ACC112 (cell line): ENCODE data around the gene CMTM3.
A peak's percentile ranks its signal among the peaks of the same experiment; 100 is the strongest.

ENCODE experiments used
- H2AFZ ChIP-seq: fragments of 200-600 bp; sonication (generic); one replicate; pipeline ENCODE4 v1.6.0; 2017; ENCODE audit warnings: antibody characterized with exemption, low read length; ENCODE audit not compliant: unreplicated experiment
- H3K27ac ChIP-seq: fragments of 200-600 bp; sonication (generic); 2 replicates; pipeline ENCODE4 v1.5.1; 2014; ENCODE audit warnings: low read depth, mild to moderate bottlenecking, antibody characterized with exemption, low read length, moderate library complexity
- H3K27me3 ChIP-seq: fragments of 200-600 bp; sonication (generic); 2 replicates; pipeline ENCODE4 v1.6.1; 2014; ENCODE audit warnings: mild to moderate bottlenecking, antibody characterized with exemption, low read length, moderate library complexity, mixed read lengths; ENCODE audit not compliant: insufficient read depth
- H3K36me3 ChIP-seq: fragments of 200-600 bp; sonication (generic); 2 replicates; pipeline ENCODE4 v1.6.1; 2016; ENCODE audit warnings: mild to moderate bottlenecking, antibody characterized with exemption, low read length, moderate library complexity, mixed read lengths; ENCODE audit not compliant: insufficient read depth
- H3K4me1 ChIP-seq: fragments of 200-600 bp; sonication (generic); one replicate; pipeline ENCODE4 v1.6.1; 2016; ENCODE audit warnings: low read length, mixed read lengths; ENCODE audit not compliant: insufficient read depth, unreplicated experiment, control insufficient read depth
- H3K4me3 ChIP-seq: fragments of 200-600 bp; sonication (generic); 2 replicates; pipeline ENCODE4 v1.5.1; 2014; ENCODE audit warnings: mild to moderate bottlenecking, low read depth, low read length
- H3K79me2 ChIP-seq: fragments of 200-600 bp; sonication (generic); one replicate; pipeline ENCODE4 v1.6.0; 2016; ENCODE audit warnings: low read length; ENCODE audit not compliant: control insufficient read depth, unreplicated experiment, insufficient read depth

The CMTM3 gene

GRCh38 chr16:66598111-66598510 lies 6.4 kb upstream of the CMTM3 start:
- H3K79me2 ChIP-seq = no peaks in the 10 kb centered on the region
- H3K27me3 ChIP-seq = 0 out of 2 replicates have a peak, but pooled peaks cover 6% of the 10 kb centered on the region
- no peak overlapping the region for H2AFZ ChIP-seq
- no peak overlapping the region for H3K27ac ChIP-seq
- no peaks in the 10 kb centered on the region for H3K4me1 ChIP-seq
- no peaks in the 10 kb centered on the region for H3K36me3 ChIP-seq
- H3K4me3 ChIP-seq = no peak overlapping the region

- no peak overlapping the region for H3K27ac ChIP-seq
- 0 out of 2 replicates have a peak, but pooled peaks cover 3% of the 10 kb centered on the region for H3K27me3 ChIP-seq
- no peak overlapping the region for H3K4me3 ChIP-seq
- peaks cover 5% of the 10 kb centered on the region for H3K4me1 ChIP-seq
- H3K36me3 ChIP-seq = no peaks in the 10 kb centered on the region
- H2AFZ ChIP-seq = no peak overlapping the region
- H3K79me2 ChIP-seq = no peaks in the 10 kb centered on the region
Observed at GRCh38 chr16:66599726-66600125, 4.8 kb upstream of the CMTM3 start.

GRCh38 chr16:66600477-66600876 lies 4.0 kb upstream of the CMTM3 start:
- Histone ChIP-seq H3K27ac (no peak overlapping the region), H2AFZ (no peak overlapping the region)

GRCh38 chr16:66601471-66601870 lies 3.0 kb upstream of the CMTM3 start:
- H3K27ac ChIP-seq = no peak overlapping the region
- peaks cover 17% of the 10 kb centered on the region for H3K79me2 ChIP-seq
- H3K36me3 ChIP-seq = no peaks in the 10 kb centered on the region
- no peak overlapping the region for H3K4me3 ChIP-seq
- no peak overlapping the region for H2AFZ ChIP-seq
- H3K4me1 ChIP-seq = peaks cover 8% of the 10 kb centered on the region
- 0 out of 2 replicates have a peak, but pooled peaks cover 3% of the 10 kb centered on the region for H3K27me3 ChIP-seq

More at GRCh38 chr16:66600477-66600876, 4.0 kb upstream of the CMTM3 start:
- Histone ChIP-seq H3K4me1 (peaks cover 5% of the 10 kb centered on the region), H3K4me3 (no peak overlapping the region), H3K27me3 (0 out of 2 replicates have a peak, but pooled peaks cover 3% of the 10 kb centered on the region), H3K79me2 (peaks cover 7% of the 10 kb centered on the region), H3K36me3 (no peaks in the 10 kb centered on the region)

DNA sequence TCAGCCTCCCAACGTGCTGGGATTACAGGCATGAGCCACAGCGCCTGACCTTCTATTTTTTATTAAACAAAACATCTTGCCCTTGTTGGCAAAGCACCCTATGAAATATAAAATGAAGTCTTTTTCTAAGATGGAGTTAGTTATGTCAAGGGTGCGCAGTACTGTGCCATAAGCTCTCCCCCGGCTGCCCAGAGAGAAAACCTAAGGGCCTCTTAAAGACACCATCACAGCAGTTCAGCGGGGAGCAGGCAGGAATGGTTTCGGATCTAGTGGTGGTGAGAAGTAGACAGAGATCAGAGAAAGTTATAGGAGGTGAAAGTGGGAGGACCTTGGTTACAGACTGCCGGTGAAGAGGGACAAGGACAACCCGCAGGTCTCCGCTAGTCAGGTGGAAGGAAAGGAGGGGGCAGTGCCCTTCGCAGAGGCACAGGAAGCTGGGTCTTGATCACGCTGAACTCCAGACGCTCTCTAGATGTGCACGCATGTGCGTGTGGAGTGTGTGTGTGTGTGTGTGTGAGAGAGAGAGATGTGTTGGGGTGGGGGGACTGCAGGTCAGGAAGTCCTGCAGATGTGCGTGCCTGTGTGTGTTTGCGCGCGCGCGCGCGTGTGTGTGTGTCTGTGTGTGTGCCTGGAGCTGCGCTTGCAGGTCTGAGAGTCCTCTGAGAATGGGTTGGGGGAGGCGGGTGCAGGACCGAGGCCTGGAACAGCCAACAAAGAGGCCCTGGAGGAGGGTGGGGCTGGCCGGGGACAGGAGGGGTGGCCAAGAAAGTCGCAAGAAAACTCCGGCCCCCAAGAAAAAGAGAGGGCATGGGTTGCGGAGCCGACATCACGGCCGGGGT lies 748 bp upstream of the CMTM3 start:
- H3K79me2 ChIP-seq = peaks cover 30% of the 10 kb centered on the region
- H3K4me1 ChIP-seq = peaks cover 17% of the 10 kb centered on the region
- 0 out of 2 replicates have a peak, but pooled peaks cover 3% of the 10 kb centered on the region for H3K27me3 ChIP-seq
- peak overlapping the region; percentile 84 for H2AFZ ChIP-seq
- peak overlapping the region; percentile 94 for H3K4me3 ChIP-seq
- peak overlapping the region; percentile 43 for H3K27ac ChIP-seq
- H3K36me3 ChIP-seq = no peaks in the 10 kb centered on the region

DNA sequence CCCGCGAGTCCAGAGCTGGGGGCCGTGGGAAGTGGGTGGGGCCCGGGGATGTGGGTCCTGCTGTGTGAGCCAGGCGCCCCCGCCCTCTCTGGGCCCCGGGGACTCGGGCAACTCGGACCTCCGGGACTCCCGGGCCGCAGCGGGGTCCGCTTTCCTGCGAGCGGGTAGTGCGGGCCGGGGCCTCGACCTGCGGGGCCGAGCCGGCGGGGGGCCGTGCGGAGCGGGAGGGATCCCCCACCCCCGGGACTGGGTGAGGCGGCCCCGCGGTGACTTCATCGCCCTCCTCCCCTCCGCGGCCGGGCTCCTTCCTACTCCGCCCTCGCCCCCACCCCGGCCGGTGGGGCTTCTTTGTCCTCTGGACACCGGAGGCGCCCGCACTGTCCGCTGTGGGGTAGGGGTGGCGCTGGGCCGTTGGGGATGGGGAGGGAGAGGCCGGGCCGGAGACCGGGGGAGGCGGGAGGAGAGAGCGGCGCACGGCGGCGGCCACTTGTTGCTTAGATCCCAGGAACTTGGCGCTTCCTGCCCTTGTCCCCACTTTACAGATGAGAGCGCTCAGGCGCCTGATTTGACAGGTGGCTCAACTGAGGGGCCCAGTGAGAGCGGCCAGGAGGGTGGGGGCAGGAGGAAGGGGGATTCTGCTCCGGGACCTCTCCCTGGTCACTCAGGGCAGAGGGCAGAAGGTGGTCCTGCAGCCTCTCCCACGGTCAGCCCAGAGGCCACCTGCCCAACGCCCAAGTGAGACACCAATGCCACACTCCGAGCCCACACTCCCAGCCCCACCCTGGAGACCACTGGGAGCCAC lies 874 bp downstream of the CMTM3 start:
- 0 out of 2 replicates have a peak, but pooled peaks cover 2% of the 10 kb centered on the region for H3K27me3 ChIP-seq
- H3K36me3 ChIP-seq = peaks cover 4% of the 10 kb centered on the region; the same call in 1 of the 2 replicates
- H2AFZ ChIP-seq = peak overlapping the region; percentile 92
- peak overlapping the region; percentile 38; the same call in 1 of the 2 replicates for H3K27ac ChIP-seq
- peak overlapping the region; percentile 94 for H3K4me3 ChIP-seq
- peaks cover 21% of the 10 kb centered on the region for H3K4me1 ChIP-seq
- peaks cover 39% of the 10 kb centered on the region for H3K79me2 ChIP-seq

DNA sequence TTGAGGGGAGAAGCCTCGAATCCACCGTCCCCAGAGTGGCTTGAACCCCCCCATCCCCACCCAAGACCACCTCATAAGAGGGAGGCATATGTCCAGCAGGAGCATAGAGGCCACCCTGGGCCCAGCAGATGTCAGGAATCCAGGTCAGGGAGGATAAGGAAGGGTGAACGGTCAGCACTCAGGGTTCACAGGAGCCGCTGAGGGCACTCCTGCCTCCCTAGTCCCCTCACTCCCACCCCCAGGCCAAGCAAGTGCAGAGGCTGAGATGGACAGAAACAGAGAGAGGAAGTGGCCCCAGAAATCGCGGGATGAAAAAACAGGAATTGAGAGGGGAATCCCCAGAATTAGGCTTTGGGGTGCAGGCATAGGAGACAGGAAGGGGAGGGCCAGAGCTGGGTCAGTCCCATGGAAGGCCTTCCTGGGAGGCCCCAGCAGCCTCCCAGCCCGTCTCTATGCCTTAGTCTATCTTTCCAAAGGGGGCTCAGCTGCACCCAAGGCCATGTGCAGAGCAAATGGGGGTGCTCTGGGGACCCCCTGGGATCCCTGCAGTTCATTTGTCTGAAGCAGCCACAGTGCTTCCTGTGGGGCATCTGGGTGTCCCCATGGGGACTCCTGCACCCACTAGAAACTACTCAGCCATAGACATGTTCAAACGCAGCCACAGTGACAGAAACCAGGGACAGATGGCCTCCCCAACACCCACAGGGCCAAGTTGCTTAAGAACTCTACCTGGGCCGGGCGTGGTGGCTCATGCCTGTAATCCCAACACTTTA lies 1.7 kb downstream of the CMTM3 start:
- peaks cover 4% of the 10 kb centered on the region; the same call in 1 of the 2 replicates for H3K36me3 ChIP-seq
- H3K4me3 ChIP-seq = peak overlapping the region; percentile 94
- no peaks in the 10 kb centered on the region for H3K27me3 ChIP-seq
- peak overlapping the region; percentile 38; the same call in 1 of the 2 replicates for H3K27ac ChIP-seq
- H3K4me1 ChIP-seq = peaks cover 21% of the 10 kb centered on the region
- H3K79me2 ChIP-seq = peaks cover 39% of the 10 kb centered on the region
- no peak overlapping the region for H2AFZ ChIP-seq

GRCh38 chr16:66608241-66609138 lies 4.0 kb downstream of the CMTM3 start:
- peaks cover 39% of the 10 kb centered on the region for H3K79me2 ChIP-seq
- H3K36me3 ChIP-seq = peaks cover 4% of the 10 kb centered on the region; the same call in 1 of the 2 replicates
- H3K4me3 ChIP-seq = no peak overlapping the region
- H3K27me3 ChIP-seq = no peaks in the 10 kb centered on the region
- peaks cover 21% of the 10 kb centered on the region for H3K4me1 ChIP-seq
- no peak overlapping the region for H2AFZ ChIP-seq
- H3K27ac ChIP-seq = peak overlapping the region; percentile 47

DNA sequence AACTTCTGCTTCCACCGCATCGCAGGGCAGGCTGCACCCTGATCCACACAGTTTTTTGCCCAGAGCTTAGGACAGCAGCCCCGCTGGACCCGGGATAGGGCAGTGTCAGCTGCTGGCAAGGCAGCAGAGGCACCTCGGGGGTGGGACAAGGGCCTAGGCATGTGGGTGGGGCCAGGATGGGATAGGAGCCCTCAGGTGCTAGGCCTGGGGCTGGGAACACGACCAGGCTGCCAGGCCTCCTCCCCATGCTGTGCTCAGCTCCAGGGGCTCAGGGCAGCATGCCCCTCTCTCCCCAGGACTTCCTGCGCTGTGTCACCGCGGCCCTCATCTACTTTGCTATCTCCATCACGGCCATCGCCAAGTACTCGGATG lies 4.6 kb downstream of the CMTM3 start:
- Histone ChIP-seq H3K27ac (peak overlapping the region; percentile 47), H3K4me1 (peaks cover 16% of the 10 kb centered on the region), H3K79me2 (peaks cover 39% of the 10 kb centered on the region), H3K4me3 (no peak overlapping the region), H3K27me3 (no peaks in the 10 kb centered on the region), H2AFZ (no peak overlapping the region), H3K36me3 (peaks cover 4% of the 10 kb centered on the region; the same call in 1 of the 2 replicates)
